GM19468 (cell line): ENCODE data around the gene PRCP.

Experiments
- ATAC-seq: cut with Tn5 transposase; IDR thresholded peaks from one replicate; pipeline ENCODE4 v1.9.1; 2021; ENCODE audit warnings: mild to moderate bottlenecking, moderate library complexity, moderate number of reproducible peaks; ENCODE audit not compliant: unreplicated experiment; ENCODE audit errors: extremely low read depth

PRCP gene

GRCh38 chr11:82837650-82838049 lies 62.6 kb downstream of the PRCP start:
- no peak for ATAC-seq

DNA sequence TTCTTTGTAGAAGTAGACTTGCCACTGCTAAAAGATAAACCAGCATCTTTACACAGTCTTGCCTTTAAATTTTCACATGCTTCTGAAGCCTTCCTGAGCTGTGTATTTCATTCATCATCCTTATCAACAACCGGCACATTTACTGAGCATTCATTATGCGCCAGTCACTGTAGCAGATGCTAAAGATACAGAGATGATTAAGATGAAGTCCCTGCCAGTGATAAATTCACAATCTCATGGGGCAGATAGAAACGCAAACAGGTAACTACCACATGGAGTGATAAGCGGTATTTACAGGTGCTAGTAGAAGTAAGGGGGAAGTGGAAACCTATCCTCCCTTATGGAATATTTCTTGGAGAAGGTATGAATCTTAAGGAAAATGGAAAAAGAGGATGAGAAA lies 67.2 kb downstream of the PRCP start:
- no peak for ATAC-seq

GRCh38 chr11:82831364-82831763 lies 68.9 kb downstream of the PRCP start:
- ATAC-seq, result no peak

GRCh38 chr11:82830746-82831145 lies 69.5 kb downstream of the PRCP start:
- no peak for ATAC-seq

DNA sequence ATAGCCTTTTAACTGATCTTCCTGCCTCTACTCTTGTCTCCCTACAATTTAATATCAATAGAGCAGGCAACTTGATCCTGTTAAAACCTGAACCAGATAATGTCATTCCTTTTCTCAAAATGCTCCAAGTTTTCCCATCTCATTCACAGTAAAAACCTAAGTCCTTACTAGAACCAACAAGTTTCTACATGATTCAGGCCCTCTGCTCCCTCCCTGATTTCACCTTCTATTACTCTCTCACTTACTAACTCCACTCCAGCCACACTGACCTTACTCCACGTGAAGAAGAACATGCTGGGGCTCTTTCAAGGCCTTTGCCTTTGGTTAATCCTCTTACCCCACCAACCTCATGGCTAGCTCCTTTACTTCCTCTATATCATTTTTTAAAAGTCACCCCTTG lies 71.1 kb downstream of the PRCP start:
- ATAC-seq, result no peak

- ATAC-seq, result no peak
These were observed 71.8 kb downstream of the PRCP start for GRCh38 chr11:82828472-82828871.

- no peak for ATAC-seq
These were observed 73.7 kb downstream of the PRCP start for GRCh38 chr11:82826526-82826925.

DNA sequence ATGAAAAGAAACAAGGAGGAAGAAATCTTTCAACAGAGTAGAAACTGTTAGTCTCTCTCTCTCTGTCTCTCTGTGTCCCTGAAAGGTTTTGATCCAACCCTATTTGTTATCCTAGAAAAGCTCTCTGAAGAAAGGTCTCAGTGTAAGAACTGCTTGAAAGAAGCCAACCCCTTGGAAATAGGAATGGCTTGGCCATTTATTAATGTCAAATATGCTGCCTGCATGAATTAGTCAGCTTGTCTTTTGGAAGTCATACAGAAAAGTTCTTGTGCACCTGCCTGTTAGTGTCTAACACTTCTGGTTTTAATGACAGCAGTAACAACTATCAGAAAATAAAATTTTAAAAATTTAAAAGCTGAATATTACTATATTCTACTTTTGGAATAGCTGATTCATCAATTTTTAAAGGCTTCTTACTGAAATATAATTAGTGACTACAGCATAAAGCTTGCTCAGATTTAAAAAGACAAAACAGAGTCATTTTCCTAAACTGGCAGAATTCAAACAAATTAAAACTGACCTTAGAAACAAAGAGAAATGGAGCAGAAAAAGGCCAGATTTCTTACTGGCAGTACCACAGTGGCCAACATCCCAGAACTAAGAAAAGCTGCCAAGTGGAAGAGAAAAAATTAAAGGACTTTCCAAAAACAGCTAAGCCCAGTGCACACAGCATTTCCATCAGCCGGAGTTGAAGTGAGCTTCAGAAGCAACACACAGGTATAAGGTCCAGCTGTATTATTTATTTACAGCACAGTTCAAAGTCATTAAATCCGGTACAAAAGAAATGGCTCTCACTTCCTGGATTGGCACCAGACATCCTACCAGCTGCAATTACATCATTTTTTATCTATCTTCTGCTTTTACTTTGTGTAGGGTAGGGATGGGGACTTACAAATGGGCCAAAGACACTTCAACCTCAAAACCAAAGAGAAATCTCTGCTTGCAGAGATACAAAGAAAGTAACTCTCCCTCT lies 76.3 kb downstream of the PRCP start:
- ATAC-seq, result no peak

GRCh38 chr11:82818409-82819043 lies 81.7 kb downstream of the PRCP start:
- ATAC-seq, result no peak

- no peak for ATAC-seq
These were observed 84.8 kb downstream of the PRCP start for GRCh38 chr11:82815406-82815805.

- ATAC-seq, result no peak
These were observed 85.9 kb downstream of the PRCP start for GRCh38 chr11:82814379-82814778.

- no peak for ATAC-seq
These were observed 88.9 kb downstream of the PRCP start for GRCh38 chr11:82811369-82811768.

GRCh38 chr11:82810738-82811137 lies 89.5 kb downstream of the PRCP start:
- no peak for ATAC-seq

DNA sequence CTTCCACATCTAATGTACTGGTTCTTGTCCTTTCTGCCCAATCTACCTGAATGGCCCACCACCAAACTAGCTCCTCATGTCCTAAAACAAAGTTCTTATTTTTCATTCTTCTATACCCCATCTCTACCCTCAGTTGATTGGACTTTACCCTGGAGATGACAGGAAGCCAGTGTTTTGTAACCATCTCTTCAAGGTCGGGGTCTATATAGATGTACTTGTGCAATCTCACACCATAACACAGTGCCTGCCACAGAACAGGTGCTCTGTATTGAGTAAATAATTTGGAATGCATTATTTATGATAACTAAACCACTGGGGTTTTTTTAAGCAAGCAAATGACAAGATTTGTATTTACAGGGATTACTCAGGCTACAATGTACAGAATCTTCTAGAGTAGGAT lies 89.9 kb downstream of the PRCP start:
- no peak for ATAC-seq

- ATAC-seq, result no peak
These were observed 92.6 kb downstream of the PRCP start for GRCh38 chr11:82807646-82808045.

DNA sequence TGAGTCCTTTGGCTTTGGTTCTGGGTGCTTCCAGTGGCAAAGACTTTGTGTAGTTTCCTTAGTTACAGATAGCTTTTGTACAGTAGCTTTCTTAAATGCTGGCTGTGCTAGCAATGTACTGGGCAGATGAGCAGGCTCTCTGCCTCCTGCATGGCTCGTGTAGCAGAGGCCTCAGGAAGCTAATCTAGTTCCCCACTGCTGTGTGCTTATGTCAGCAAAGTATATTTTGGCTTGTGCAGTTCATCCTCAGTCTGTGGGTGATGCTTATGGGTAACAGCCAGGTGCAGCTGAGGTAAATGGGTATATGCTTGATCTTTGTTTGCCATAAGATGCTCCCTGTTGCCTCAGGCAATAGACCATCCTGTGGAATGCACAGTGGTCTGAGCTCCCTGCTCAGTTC lies 97.5 kb downstream of the PRCP start:
- no peak for ATAC-seq

GRCh38 chr11:82796998-82797961 lies 103.0 kb downstream of the PRCP start:
- ATAC-seq, result no peak

GRCh38 chr11:82794490-82794889 lies 105.7 kb downstream of the PRCP start:
- no peak for ATAC-seq

- ATAC-seq, result no peak
These were observed 107.2 kb downstream of the PRCP start for GRCh38 chr11:82792822-82793569.

DNA sequence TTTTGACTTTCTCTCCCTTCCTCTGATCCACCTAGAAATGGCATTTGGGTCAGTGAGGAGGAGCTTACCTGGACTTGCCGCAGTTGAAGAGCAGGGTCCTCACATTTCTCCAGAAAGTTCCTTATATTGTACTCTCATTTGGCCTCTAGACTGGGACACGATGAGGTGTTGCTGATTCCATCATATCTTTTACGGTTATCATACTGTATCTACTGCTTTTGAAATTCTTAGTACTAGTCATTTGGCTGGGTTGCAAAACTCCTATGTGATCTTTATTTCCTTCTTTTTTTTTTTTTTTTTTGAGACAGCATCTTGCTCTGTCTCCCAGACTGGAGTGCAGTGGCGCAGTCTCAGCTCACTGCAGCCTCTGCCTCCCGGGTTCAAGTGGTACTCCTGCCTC lies 107.9 kb downstream of the PRCP start:
- ATAC-seq, result no peak
